ENCODE results near the gene ADRA1B. TPM values are rescaled to one million over a fixed set of nuclear protein-coding genes. Genes with fewer than 3 reads are reported as not detected.

ADRA1B gene
- total and polyA plus RNA-seq, 2 of the 8 experiments (the other 6 are each of a cell fraction or from before 2014, with no cell fraction given) = not detected

- TF ChIP-seq BACH1 (IDR thresholded peaks at IDR 0.05; ENCODE audit: low read length) (0 out of 2 replicates have a peak, but pooled peaks have one; percentile 48), SRF (IDR thresholded peaks at IDR 0.05; ENCODE audit: low read depth, low read length) (no peak), ASH2L (IDR thresholded peaks at IDR 0.05; ENCODE audit: low read length) (peak; percentile 53), JUND (IDR thresholded peaks at IDR 0.05; ENCODE audit: low read length) (no peak), KDM4A (IDR thresholded peaks at IDR 0.05; ENCODE audit: low read depth, low read length, severe bottlenecking) (peak; percentile 78), CREB1 (IDR thresholded peaks at IDR 0.05) (peak; percentile 60), SIN3A (conservative IDR thresholded peaks at IDR 0.05 in 1 of 2, IDR thresholded peaks at IDR 0.05 in 1 of 2; ENCODE audit: low read depth in 1 of 2, low read length in 2 of 2) (peak in 1 of 2 experiments; percentile 48; a peak in 1 of 4 replicates), TAF7 (optimal IDR thresholded peaks at IDR 0.05; ENCODE audit: borderline replicate concordance, low read depth, low read length) (peak; percentile 41)
- TF ChIP-seq, protein P1, sequence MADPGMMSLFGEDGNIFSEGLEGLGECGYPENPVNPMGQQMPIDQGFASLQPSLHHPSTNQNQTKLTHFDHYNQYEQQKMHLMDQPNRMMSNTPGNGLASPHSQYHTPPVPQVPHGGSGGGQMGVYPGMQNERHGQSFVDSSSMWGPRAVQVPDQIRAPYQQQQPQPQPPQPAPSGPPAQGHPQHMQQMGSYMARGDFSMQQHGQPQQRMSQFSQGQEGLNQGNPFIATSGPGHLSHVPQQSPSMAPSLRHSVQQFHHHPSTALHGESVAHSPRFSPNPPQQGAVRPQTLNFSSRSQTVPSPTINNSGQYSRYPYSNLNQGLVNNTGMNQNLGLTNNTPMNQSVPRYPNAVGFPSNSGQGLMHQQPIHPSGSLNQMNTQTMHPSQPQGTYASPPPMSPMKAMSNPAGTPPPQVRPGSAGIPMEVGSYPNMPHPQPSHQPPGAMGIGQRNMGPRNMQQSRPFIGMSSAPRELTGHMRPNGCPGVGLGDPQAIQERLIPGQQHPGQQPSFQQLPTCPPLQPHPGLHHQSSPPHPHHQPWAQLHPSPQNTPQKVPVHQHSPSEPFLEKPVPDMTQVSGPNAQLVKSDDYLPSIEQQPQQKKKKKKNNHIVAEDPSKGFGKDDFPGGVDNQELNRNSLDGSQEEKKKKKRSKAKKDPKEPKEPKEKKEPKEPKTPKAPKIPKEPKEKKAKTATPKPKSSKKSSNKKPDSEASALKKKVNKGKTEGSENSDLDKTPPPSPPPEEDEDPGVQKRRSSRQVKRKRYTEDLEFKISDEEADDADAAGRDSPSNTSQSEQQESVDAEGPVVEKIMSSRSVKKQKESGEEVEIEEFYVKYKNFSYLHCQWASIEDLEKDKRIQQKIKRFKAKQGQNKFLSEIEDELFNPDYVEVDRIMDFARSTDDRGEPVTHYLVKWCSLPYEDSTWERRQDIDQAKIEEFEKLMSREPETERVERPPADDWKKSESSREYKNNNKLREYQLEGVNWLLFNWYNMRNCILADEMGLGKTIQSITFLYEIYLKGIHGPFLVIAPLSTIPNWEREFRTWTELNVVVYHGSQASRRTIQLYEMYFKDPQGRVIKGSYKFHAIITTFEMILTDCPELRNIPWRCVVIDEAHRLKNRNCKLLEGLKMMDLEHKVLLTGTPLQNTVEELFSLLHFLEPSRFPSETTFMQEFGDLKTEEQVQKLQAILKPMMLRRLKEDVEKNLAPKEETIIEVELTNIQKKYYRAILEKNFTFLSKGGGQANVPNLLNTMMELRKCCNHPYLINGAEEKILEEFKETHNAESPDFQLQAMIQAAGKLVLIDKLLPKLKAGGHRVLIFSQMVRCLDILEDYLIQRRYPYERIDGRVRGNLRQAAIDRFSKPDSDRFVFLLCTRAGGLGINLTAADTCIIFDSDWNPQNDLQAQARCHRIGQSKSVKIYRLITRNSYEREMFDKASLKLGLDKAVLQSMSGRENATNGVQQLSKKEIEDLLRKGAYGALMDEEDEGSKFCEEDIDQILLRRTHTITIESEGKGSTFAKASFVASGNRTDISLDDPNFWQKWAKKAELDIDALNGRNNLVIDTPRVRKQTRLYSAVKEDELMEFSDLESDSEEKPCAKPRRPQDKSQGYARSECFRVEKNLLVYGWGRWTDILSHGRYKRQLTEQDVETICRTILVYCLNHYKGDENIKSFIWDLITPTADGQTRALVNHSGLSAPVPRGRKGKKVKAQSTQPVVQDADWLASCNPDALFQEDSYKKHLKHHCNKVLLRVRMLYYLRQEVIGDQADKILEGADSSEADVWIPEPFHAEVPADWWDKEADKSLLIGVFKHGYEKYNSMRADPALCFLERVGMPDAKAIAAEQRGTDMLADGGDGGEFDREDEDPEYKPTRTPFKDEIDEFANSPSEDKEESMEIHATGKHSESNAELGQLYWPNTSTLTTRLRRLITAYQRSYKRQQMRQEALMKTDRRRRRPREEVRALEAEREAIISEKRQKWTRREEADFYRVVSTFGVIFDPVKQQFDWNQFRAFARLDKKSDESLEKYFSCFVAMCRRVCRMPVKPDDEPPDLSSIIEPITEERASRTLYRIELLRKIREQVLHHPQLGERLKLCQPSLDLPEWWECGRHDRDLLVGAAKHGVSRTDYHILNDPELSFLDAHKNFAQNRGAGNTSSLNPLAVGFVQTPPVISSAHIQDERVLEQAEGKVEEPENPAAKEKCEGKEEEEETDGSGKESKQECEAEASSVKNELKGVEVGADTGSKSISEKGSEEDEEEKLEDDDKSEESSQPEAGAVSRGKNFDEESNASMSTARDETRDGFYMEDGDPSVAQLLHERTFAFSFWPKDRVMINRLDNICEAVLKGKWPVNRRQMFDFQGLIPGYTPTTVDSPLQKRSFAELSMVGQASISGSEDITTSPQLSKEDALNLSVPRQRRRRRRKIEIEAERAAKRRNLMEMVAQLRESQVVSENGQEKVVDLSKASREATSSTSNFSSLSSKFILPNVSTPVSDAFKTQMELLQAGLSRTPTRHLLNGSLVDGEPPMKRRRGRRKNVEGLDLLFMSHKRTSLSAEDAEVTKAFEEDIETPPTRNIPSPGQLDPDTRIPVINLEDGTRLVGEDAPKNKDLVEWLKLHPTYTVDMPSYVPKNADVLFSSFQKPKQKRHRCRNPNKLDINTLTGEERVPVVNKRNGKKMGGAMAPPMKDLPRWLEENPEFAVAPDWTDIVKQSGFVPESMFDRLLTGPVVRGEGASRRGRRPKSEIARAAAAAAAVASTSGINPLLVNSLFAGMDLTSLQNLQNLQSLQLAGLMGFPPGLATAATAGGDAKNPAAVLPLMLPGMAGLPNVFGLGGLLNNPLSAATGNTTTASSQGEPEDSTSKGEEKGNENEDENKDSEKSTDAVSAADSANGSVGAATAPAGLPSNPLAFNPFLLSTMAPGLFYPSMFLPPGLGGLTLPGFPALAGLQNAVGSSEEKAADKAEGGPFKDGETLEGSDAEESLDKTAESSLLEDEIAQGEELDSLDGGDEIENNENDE (IDR thresholded peaks at IDR 0.05; ENCODE audit: insufficient replicate concordance, low read length) = no peak
- TF ChIP-seq, protein P2, sequence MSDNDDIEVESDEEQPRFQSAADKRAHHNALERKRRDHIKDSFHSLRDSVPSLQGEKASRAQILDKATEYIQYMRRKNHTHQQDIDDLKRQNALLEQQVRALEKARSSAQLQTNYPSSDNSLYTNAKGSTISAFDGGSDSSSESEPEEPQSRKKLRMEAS (IDR thresholded peaks at IDR 0.05) = peak; percentile 67
These were observed 70.9 kb downstream of the ADRA1B start (continued) for GRCh38 chr5:159987031-159987674.
